SK-N-SH (cell line): ENCODE measurements around the gene ME2. TPM values are rescaled to one million over a fixed set of nuclear protein-coding genes. Genes with fewer than 3 reads are reported as not detected.

ENCODE experiments used
- CTCF ChIA-PET: fragments of 300-600, 350-600 bp; formaldehyde crosslinking; extraction: SDS; loops from one replicate; lab custom pipeline; 2021; lab: Yijun Ruan, JAX
- POLR2A ChIA-PET: fragments of 350-600 bp; sonication (Branson Sonifier 250); formaldehyde crosslinking; extraction: SDS; loops from one replicate; lab custom pipeline; 2020; ENCODE audit warnings: antibody characterized with exemption, inconsistent platforms; lab: Yijun Ruan, JAX
- DNase-seq: peaks from one replicate; pipeline ENCODE4 v3.0.0; 2012
- H2AFZ ChIP-seq: fragments of 200-600 bp; sonication (generic); 2 replicates; pipeline ENCODE4 v1.8.1; 2016; ENCODE audit warnings: antibody characterized with exemption, mild to moderate bottlenecking, low read depth
- H3F3A ChIP-seq: fragments of 200-600 bp; sonication (generic); replicated peaks from 2 replicates; pipeline ENCODE3; 2016; ENCODE audit warnings: antibody characterized with exemption, mild to moderate bottlenecking; ENCODE audit not compliant: insufficient read depth
- H3K27ac ChIP-seq, 2 experiments: fragments of 200-500 bp in 1 of 2; fragments of 200-600 bp in 1 of 2; sonication (Bioruptor generic) in 1 of 2; sonication (generic), shearing (Covaris generic) in 1 of 2; 2 replicates each; pipeline versions ENCODE4 v1.5.1 to v1.6.1; 2014 to 2016; ENCODE audit warnings: low read depth in 2 of 2, inconsistent platforms in 1 of 2, low read length in 1 of 2, mild to moderate bottlenecking in 1 of 2, mixed read lengths in 1 of 2
- H3K27me3 ChIP-seq: fragments of 200-600 bp; sonication (generic), shearing (Covaris generic); 2 replicates; pipeline ENCODE4 v1.6.1; 2016; ENCODE audit warnings: mixed run types; ENCODE audit not compliant: insufficient read depth
- H3K36me3 ChIP-seq, 2 experiments: fragments of 200-500 bp in 1 of 2; fragments of 200-600 bp in 1 of 2; sonication (Bioruptor generic) in 1 of 2; sonication (generic) in 1 of 2; replicated peaks in 1 of 2; 2 replicates each; pipeline versions ENCODE3 to v1.5.1; 2014 to 2016; ENCODE audit warnings: low read length in 1 of 2, mild to moderate bottlenecking in 1 of 2; ENCODE audit not compliant: insufficient read depth in 2 of 2, control insufficient read depth in 1 of 2
- H3K4me1 ChIP-seq, 2 experiments: fragments of 200-500 bp in 1 of 2; fragments of 200-600 bp in 1 of 2; sonication (Bioruptor generic) in 1 of 2; sonication (generic), shearing (Covaris generic) in 1 of 2; 2 replicates each; pipeline versions ENCODE4 v1.5.1 to v1.6.1; 2014 to 2016; ENCODE audit warnings: low read depth in 1 of 2, low read length in 1 of 2, mixed run types in 1 of 2; ENCODE audit not compliant: insufficient read depth in 2 of 2, control insufficient read depth in 1 of 2
- H3K4me2 ChIP-seq: fragments of 200-600 bp; sonication (generic), shearing (Covaris generic); 2 replicates; pipeline ENCODE4 v1.6.1; 2017; ENCODE audit warnings: mixed run types
- H3K4me3 ChIP-seq, 2 experiments: fragments of 200-500 bp in 1 of 2; fragments of 200-600 bp in 1 of 2; sonication (Bioruptor generic) in 1 of 2; sonication (generic), shearing (Covaris generic) in 1 of 2; 2 replicates each; pipeline versions ENCODE4 v1.5.1 to v1.8.1; 2014 to 2016; ENCODE audit warnings: low read depth in 2 of 2, inconsistent platforms in 1 of 2, low read length in 1 of 2, mild to moderate bottlenecking in 1 of 2, mixed read lengths in 1 of 2, moderate library complexity in 1 of 2
- H3K79me2 ChIP-seq: fragments of 200-600 bp; sonication (generic); 2 replicates; pipeline ENCODE4 v1.8.1; 2017; ENCODE audit warnings: mild to moderate bottlenecking; ENCODE audit not compliant: insufficient read depth
- H3K9ac ChIP-seq: fragments of 200-600 bp; sonication (generic); 2 replicates; pipeline ENCODE4 v1.6.1; 2017; ENCODE audit warnings: mixed run types
- H3K9me2 ChIP-seq: fragments of 200-600 bp; sonication (generic); 2 replicates; pipeline ENCODE4 v1.6.1; 2017; ENCODE audit warnings: mixed run types
- H3K9me3 ChIP-seq: fragments of 200-600 bp; sonication (generic); 2 replicates; pipeline ENCODE4 v1.6.1; 2017; ENCODE audit warnings: mixed run types, mild to moderate bottlenecking, moderate library complexity
- H4K20me1 ChIP-seq: fragments of 200-600 bp; sonication (generic); 2 replicates; pipeline ENCODE4 v1.6.1; 2017; ENCODE audit warnings: mild to moderate bottlenecking, mixed run types; ENCODE audit not compliant: insufficient read depth
- CHD2 ChIP-seq: fragments of 150-350 bp; IDR thresholded peaks from 2 replicates; pipeline ENCODE4 v1.6.1; 2018; ENCODE audit warnings: low read length; ENCODE audit not compliant: partially characterized antibody
- EP300 ChIP-seq, 2 experiments: IDR thresholded peaks; 2 replicates each; pipeline versions ENCODE4 v1.4.0 to v1.6.1; 2012; ENCODE audit warnings: borderline replicate concordance in 1 of 2, low read depth in 1 of 2, low read length in 1 of 2
- FOXJ3 ChIP-seq: sonication (generic); formaldehyde crosslinking; IDR thresholded peaks from 2 replicates; pipeline ENCODE4 v1.5.1; 2020; ENCODE audit warnings: mild to moderate bottlenecking, missing genetic modification reagents
- GABPA ChIP-seq: IDR thresholded peaks from 2 replicates; pipeline ENCODE4 v1.4.0; 2012; ENCODE audit warnings: low read depth, mild to moderate bottlenecking
- MEF2A ChIP-seq: IDR thresholded peaks from 2 replicates; pipeline ENCODE4 v1.4.0; 2012; ENCODE audit warnings: low read depth, borderline replicate concordance
- NFIC ChIP-seq: IDR thresholded peaks from 2 replicates; pipeline ENCODE4 v1.4.0; 2012; ENCODE audit warnings: borderline replicate concordance
- NRF1 ChIP-seq: IDR thresholded peaks from 2 replicates; pipeline ENCODE4 v1.6.1; 2012; ENCODE audit warnings: low read depth, mild to moderate bottlenecking, low read length
- RAD21 ChIP-seq: IDR thresholded peaks from 2 replicates; pipeline ENCODE4 v1.6.1; 2012; ENCODE audit warnings: mild to moderate bottlenecking, low read length
- RFX5 ChIP-seq: IDR thresholded peaks from 2 replicates; pipeline ENCODE4 v1.6.1; 2012; ENCODE audit warnings: mild to moderate bottlenecking, improper control_type of control experiment, low read length
- RXRA ChIP-seq: IDR thresholded peaks from 2 replicates; pipeline ENCODE4 v1.4.0; 2012; ENCODE audit warnings: low read depth, mild to moderate bottlenecking, borderline replicate concordance
- SIN3A ChIP-seq: IDR thresholded peaks from 2 replicates; pipeline ENCODE4 v1.6.1; 2012; ENCODE audit warnings: low read depth, mild to moderate bottlenecking, low read length, moderate library complexity, borderline replicate concordance
- WGBS: methylation state at CpG from one replicate; pipeline ENCODE4 v1.1.6; 2017; ENCODE audit warnings: low lambda C conversion rate; 5-methylcytosine and 5-hydroxymethylcytosine counted together
- polyA plus RNA-seq, 3 experiments: library from polyadenylated mRNA; depleted of rRNA; stranded (reverse); fragments of >200 nt; gene quantifications; 2 replicates each; pipeline ENCODE4 v1.2.3, GENCODE V29; 2012
- TF ChIP-seq, protein P1 (sequence below): IDR thresholded peaks from 2 replicates; pipeline ENCODE4 v1.6.1; 2012; ENCODE audit warnings: mild to moderate bottlenecking, low read depth, low read length, moderate library complexity
- TF ChIP-seq, protein P2 (sequence below): IDR thresholded peaks from 2 replicates; pipeline ENCODE4; 2012
- TF ChIP-seq, protein P3 (sequence below): fragments of 150-350 bp; IDR thresholded peaks from 2 replicates; pipeline ENCODE4 v1.6.1; 2016; ENCODE audit warnings: mild to moderate bottlenecking, low read depth, low read length
- TF ChIP-seq, protein P4 (sequence below): IDR thresholded peaks from 2 replicates; pipeline ENCODE4 v1.4.0; 2012; ENCODE audit warnings: low read depth, borderline replicate concordance

The ME2 gene
- polyA plus RNA-seq, 1 of the 3 experiments (the other 2 are of a cell fraction), result 35.1 TPM

DNA sequence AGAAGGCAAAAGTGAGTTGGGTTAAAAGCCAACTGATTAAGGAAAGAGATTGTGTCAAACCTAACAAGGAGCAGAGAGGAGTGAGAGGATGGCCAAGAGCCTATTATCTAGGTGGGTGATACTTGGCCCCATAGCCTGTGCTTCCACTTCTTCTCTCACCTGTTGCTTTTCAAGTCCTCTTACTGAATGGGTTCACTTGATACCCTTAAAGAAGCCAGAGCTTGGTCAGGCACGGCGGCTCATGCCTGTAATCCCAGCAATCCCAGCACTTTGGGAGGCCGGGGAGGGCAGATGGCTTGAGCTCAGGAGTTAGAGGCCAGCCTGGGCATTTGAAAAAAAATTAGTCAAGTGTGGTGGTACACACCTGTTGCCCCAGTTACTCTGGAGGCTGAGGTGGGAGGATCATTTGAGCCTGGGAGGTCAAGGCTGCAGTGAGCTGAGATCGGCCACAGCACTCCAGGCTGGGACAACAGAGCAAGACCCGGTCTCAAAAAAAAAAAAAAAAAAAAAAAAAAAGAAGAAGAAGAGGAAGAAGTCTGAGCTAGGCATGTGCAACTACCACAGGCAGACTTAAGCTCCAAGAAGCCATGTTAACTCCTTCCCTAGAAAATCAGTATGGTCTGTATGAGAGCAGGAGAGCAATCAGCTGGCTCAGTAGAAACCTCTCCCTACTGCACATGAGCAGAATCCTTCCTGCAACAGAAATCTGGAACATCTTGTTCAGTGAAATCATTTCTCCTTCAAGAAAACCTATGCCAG lies 28.4 kb upstream of the ME2 start:
- 95% methylated on average over 5 of the region's 5 CpGs for WGBS
- Histone ChIP-seq H3K9me3 (no peaks in the 10 kb centered on the region), H4K20me1 (no peaks in the 10 kb centered on the region), H3K9ac (no peak overlapping the region), H3F3A (peaks cover 6% of the 10 kb centered on the region), H3K27ac (no peak overlapping the region), H3K9me2 (no peaks in the 10 kb centered on the region), H3K36me3 (no peaks in the 10 kb centered on the region), H3K4me3 (no peak overlapping the region), H3K27me3 (no peaks in the 10 kb centered on the region), H3K4me1 (no peaks in the 10 kb centered on the region), H2AFZ (no peak overlapping the region), H3K4me2 (no peak overlapping the region), H3K79me2 (no peaks in the 10 kb centered on the region)
- no peak for DNase-seq
- ChIA-PET POLR2A (no interaction called here), CTCF (interaction anchor here (1.4 kb wide), 1 partner anchor 9 kb away, joined by 3 read pairs; no protein-coding TSS in a partner anchor)
- TF ChIP-seq RXRA, result no peak
- no peak for TF ChIP-seq CHD2
- TF ChIP-seq MEF2A, result no peak
- TF ChIP-seq, protein P1, sequence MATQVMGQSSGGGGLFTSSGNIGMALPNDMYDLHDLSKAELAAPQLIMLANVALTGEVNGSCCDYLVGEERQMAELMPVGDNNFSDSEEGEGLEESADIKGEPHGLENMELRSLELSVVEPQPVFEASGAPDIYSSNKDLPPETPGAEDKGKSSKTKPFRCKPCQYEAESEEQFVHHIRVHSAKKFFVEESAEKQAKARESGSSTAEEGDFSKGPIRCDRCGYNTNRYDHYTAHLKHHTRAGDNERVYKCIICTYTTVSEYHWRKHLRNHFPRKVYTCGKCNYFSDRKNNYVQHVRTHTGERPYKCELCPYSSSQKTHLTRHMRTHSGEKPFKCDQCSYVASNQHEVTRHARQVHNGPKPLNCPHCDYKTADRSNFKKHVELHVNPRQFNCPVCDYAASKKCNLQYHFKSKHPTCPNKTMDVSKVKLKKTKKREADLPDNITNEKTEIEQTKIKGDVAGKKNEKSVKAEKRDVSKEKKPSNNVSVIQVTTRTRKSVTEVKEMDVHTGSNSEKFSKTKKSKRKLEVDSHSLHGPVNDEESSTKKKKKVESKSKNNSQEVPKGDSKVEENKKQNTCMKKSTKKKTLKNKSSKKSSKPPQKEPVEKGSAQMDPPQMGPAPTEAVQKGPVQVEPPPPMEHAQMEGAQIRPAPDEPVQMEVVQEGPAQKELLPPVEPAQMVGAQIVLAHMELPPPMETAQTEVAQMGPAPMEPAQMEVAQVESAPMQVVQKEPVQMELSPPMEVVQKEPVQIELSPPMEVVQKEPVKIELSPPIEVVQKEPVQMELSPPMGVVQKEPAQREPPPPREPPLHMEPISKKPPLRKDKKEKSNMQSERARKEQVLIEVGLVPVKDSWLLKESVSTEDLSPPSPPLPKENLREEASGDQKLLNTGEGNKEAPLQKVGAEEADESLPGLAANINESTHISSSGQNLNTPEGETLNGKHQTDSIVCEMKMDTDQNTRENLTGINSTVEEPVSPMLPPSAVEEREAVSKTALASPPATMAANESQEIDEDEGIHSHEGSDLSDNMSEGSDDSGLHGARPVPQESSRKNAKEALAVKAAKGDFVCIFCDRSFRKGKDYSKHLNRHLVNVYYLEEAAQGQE, result no peak
- no peak for TF ChIP-seq RAD21
- no peak for TF ChIP-seq FOXJ3 (CRISPR knock-in tag)
- no peak for TF ChIP-seq NRF1
- TF ChIP-seq SIN3A, result no peak
- TF ChIP-seq NFIC, result no peak
- TF ChIP-seq, protein P2, sequence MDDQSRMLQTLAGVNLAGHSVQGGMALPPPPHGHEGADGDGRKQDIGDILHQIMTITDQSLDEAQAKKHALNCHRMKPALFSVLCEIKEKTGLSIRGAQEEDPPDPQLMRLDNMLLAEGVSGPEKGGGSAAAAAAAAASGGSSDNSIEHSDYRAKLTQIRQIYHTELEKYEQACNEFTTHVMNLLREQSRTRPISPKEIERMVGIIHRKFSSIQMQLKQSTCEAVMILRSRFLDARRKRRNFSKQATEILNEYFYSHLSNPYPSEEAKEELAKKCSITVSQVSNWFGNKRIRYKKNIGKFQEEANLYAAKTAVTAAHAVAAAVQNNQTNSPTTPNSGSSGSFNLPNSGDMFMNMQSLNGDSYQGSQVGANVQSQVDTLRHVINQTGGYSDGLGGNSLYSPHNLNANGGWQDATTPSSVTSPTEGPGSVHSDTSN, result no peak
- TF ChIP-seq, protein P3, sequence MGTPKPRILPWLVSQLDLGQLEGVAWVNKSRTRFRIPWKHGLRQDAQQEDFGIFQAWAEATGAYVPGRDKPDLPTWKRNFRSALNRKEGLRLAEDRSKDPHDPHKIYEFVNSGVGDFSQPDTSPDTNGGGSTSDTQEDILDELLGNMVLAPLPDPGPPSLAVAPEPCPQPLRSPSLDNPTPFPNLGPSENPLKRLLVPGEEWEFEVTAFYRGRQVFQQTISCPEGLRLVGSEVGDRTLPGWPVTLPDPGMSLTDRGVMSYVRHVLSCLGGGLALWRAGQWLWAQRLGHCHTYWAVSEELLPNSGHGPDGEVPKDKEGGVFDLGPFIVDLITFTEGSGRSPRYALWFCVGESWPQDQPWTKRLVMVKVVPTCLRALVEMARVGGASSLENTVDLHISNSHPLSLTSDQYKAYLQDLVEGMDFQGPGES, result no peak
- no peak for TF ChIP-seq EP300 (IDR thresholded peaks at IDR 0.05; ENCODE audit: borderline replicate concordance in 1 of 2, low read depth in 1 of 2, low read length in 1 of 2)
- no peak for TF ChIP-seq RFX5
- no peak for TF ChIP-seq GABPA
- TF ChIP-seq, protein P4, sequence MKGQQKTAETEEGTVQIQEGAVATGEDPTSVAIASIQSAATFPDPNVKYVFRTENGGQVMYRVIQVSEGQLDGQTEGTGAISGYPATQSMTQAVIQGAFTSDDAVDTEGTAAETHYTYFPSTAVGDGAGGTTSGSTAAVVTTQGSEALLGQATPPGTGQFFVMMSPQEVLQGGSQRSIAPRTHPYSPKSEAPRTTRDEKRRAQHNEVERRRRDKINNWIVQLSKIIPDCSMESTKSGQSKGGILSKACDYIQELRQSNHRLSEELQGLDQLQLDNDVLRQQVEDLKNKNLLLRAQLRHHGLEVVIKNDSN, result no peak
